OCI-LY7 (cell line): ENCODE measurements around the gene HPGDS. TPM values are rescaled to one million over a fixed set of nuclear protein-coding genes. Genes with fewer than 3 reads are reported as not detected.

Experiments
- BruUV-seq: library from RNA; stranded (reverse); fragments of 400-500 nt; replicated peaks from 2 replicates; lab custom pipeline; 2021; lab: Mats Ljungman, UMichigan
- CTCF ChIA-PET: fragments of 300-600 bp; sonication (Branson Sonifier 250); formaldehyde crosslinking; loops from one replicate; lab custom pipeline; 2022; ENCODE audit warnings: antibody characterized with exemption; ENCODE audit not compliant: unreplicated experiment; lab: Charles Lee
- POLR2A ChIA-PET: fragments of 300-600 bp; sonication (Branson Sonifier 250); formaldehyde crosslinking; loops from one replicate; lab custom pipeline; 2022; ENCODE audit warnings: antibody characterized with exemption; lab: Charles Lee
- DNase-seq: peaks from one replicate; pipeline ENCODE4 v3.0.0-alpha.2; 2015; ENCODE audit warnings: low spot score
- H2AFZ ChIP-seq: fragments of 200-600 bp; sonication (generic), shearing (Covaris generic); 2 replicates; pipeline ENCODE4 v1.6.1; 2014; ENCODE audit warnings: mild to moderate bottlenecking, antibody characterized with exemption, low read length, moderate library complexity
- H3K27ac ChIP-seq: fragments of 200-600 bp; sonication (generic); 2 replicates; pipeline ENCODE4 v1.5.1; 2014; ENCODE audit warnings: mixed run types, low read depth, mild to moderate bottlenecking, moderate library complexity, low read length, inconsistent platforms; ENCODE audit not compliant: poor library complexity, severe bottlenecking
- H3K36me3 ChIP-seq: fragments of 200-600 bp; sonication (generic); 2 replicates; pipeline ENCODE4 v1.6.1; 2014; ENCODE audit warnings: mild to moderate bottlenecking, antibody characterized with exemption, low read length, moderate library complexity, mixed read lengths; ENCODE audit not compliant: insufficient read depth
- H3K4me1 ChIP-seq: fragments of 200-600 bp; sonication (generic); 2 replicates; pipeline ENCODE4 v1.5.1; 2014; ENCODE audit warnings: mild to moderate bottlenecking, low read length; ENCODE audit not compliant: insufficient read depth, poor library complexity, severe bottlenecking
- H3K4me2 ChIP-seq: fragments of 200-600 bp; sonication (generic); 2 replicates; pipeline ENCODE4 v1.6.1; 2014; ENCODE audit warnings: mild to moderate bottlenecking, low read length
- H3K4me3 ChIP-seq: fragments of 200-600 bp; sonication (generic); 2 replicates; pipeline ENCODE4 v1.5.1; 2014; ENCODE audit warnings: mild to moderate bottlenecking, low read depth, low read length; ENCODE audit not compliant: poor library complexity, severe bottlenecking
- H3K79me2 ChIP-seq: fragments of 200-600 bp; sonication (generic); 2 replicates; pipeline ENCODE4 v1.6.1; 2016; ENCODE audit warnings: low read depth, mild to moderate bottlenecking, low read length, moderate library complexity, mixed read lengths; ENCODE audit not compliant: insufficient read depth
- H3K9me2 ChIP-seq: fragments of 200-600 bp; sonication (generic); 2 replicates; pipeline ENCODE4 v1.6.1; 2016; ENCODE audit warnings: mild to moderate bottlenecking, low read length, mixed read lengths; ENCODE audit not compliant: insufficient read depth
- H3K9me3 ChIP-seq: fragments of 200-600 bp; sonication (generic); 2 replicates; pipeline ENCODE4 v1.6.1; 2014; ENCODE audit warnings: mild to moderate bottlenecking, mixed run types, low read length, mixed read lengths
- H4K20me1 ChIP-seq: fragments of 200-600 bp; sonication (generic); 2 replicates; pipeline ENCODE4 v1.6.1; 2014; ENCODE audit warnings: mild to moderate bottlenecking, antibody characterized with exemption, low read length, moderate library complexity, mixed read lengths; ENCODE audit not compliant: insufficient read depth
- CTCF ChIP-seq: fragments of 200-600 bp; sonication (generic); conservative IDR thresholded peaks from 2 replicates; pipeline ENCODE4 v1.5.1; 2014; ENCODE audit warnings: mild to moderate bottlenecking, antibody characterized with exemption, low read length, moderate library complexity, mixed read lengths
- EZH2phosphoT487 ChIP-seq: fragments of 200-600 bp; sonication (generic); IDR thresholded peaks from 2 replicates; pipeline ENCODE4 v1.6.1; 2018; ENCODE audit warnings: low read depth, borderline replicate concordance, mild to moderate bottlenecking, mixed run types, antibody characterized with exemption, low read length, moderate library complexity, mixed read lengths
- intact Hi-C: fragments of 100-400 bp; cut with micrococcal nuclease; formaldehyde crosslinking; loops from one replicate; pipeline ENCODE4 v1.10.0; 2022; ENCODE audit not compliant: unreplicated experiment
- total RNA-seq, 2 experiments: library from RNA; depleted of rRNA in 1 of 2; stranded (reverse); fragments of >200 nt in 1 of 2; shearing (Covaris generic) in 1 of 2; gene quantifications; 2 replicates each; pipeline ENCODE4 v1.2.3, GENCODE V29; 2014 to 2022

Gene HPGDS
- total RNA-seq, 2 experiments from 2014 or later = not detected

- TF ChIP-seq CTCF = no peak
- no peak for TF ChIP-seq EZH2phosphoT487
- H4K20me1 ChIP-seq = no peaks in the 10 kb centered on the region
- H3K27ac ChIP-seq = no peak overlapping the region
- H3K9me3 ChIP-seq = no peaks in the 10 kb centered on the region
- no peak overlapping the region for H3K4me3 ChIP-seq
- ChIA-PET CTCF (no interaction called here), POLR2A (interaction anchor here (0.5 to 0.7 kb wide), 2 partner anchors 10 to 304 kb away, joined by 3 read pairs; no protein-coding TSS in a partner anchor)
- no peaks in the 10 kb centered on the region for H3K36me3 ChIP-seq
- no peak for DNase-seq
- intact Hi-C loops = no loop called here
- H3K4me2 ChIP-seq = no peak overlapping the region
- no peak overlapping the region for H2AFZ ChIP-seq
- H3K79me2 ChIP-seq = no peaks in the 10 kb centered on the region
- no peaks in the 10 kb centered on the region for H3K4me1 ChIP-seq
- H3K9me2 ChIP-seq = no peaks in the 10 kb centered on the region
- BruUV-seq = no TSS peak
Observed at GRCh38 chr4:94358101-94358500, 15.5 kb upstream of the HPGDS start.

DNA sequence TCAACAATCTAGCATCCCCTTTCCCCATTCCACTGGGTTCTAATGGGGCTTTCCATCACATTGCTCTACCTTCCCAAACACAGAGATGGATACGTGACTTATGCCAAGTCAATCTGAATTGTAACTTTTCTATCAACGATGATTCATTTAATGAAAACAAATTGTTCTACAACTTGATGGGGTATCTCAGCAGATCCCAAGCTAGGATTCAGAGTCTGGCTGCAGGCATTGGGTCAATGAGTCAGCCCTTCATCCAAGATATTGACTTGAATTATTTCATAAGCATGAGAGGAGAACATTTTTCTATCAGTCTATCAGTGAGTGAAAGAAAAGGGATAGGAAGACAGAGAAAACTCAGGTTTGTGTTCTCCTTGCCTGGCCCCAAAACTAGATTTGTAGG is 15.0 kb upstream of the HPGDS start:
- H3K4me1 ChIP-seq = no peaks in the 10 kb centered on the region
- H2AFZ ChIP-seq = no peak overlapping the region
- H4K20me1 ChIP-seq = no peaks in the 10 kb centered on the region
- H3K9me3 ChIP-seq = no peaks in the 10 kb centered on the region
- TF ChIP-seq EZH2phosphoT487 (no peak), CTCF (no peak)
- no peak overlapping the region for H3K4me3 ChIP-seq
- H3K9me2 ChIP-seq = no peaks in the 10 kb centered on the region
- ChIA-PET POLR2A (no interaction called here), CTCF (no interaction called here)
- H3K79me2 ChIP-seq = no peaks in the 10 kb centered on the region
- no TSS peak for BruUV-seq
- H3K36me3 ChIP-seq = no peaks in the 10 kb centered on the region
- no peak overlapping the region for H3K27ac ChIP-seq
- H3K4me2 ChIP-seq = no peak overlapping the region
- no peak for DNase-seq
- intact Hi-C loops = no loop called here

DNA sequence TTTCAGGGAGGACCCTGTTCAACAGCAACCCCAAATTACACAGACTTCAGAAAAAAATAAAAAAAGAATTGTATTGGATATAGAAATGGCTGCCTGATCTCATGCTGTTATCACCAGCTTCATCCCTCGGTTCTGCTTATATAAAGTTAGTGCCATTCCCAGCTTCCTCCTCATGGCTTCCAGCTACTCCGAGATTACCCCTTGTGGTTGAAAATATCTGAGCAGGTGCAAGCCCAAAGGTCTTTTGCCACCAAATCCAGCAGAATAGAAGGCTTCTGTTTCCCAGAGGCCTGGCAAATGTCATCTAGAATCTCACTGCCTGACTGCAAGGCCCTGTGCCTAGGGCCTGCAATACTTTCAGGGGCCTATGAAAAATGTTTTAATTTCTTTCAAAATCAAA is 13.8 kb upstream of the HPGDS start:
- no peaks in the 10 kb centered on the region for H3K36me3 ChIP-seq
- no peak for DNase-seq
- CTCF ChIA-PET = no interaction called here
- TF ChIP-seq EZH2phosphoT487 = no peak
- TF ChIP-seq CTCF = no peak
- intact Hi-C loops = no loop called here
- no peak overlapping the region for H2AFZ ChIP-seq
- no peak overlapping the region for H3K4me3 ChIP-seq
- no peaks in the 10 kb centered on the region for H3K9me2 ChIP-seq
- H3K4me2 ChIP-seq = no peak overlapping the region
- no peaks in the 10 kb centered on the region for H3K9me3 ChIP-seq
- POLR2A ChIA-PET = no interaction called here
- BruUV-seq = no TSS peak
- no peak overlapping the region for H3K27ac ChIP-seq
- H3K4me1 ChIP-seq = no peaks in the 10 kb centered on the region
- no peaks in the 10 kb centered on the region for H3K79me2 ChIP-seq
- no peaks in the 10 kb centered on the region for H4K20me1 ChIP-seq
